22Rv1 (cell line): ENCODE data around the gene MTHFD1L.

ENCODE experiments used
- ZFX ChIP-seq: fragments of 450-650 bp; IDR thresholded peaks from 2 replicates; pipeline ENCODE4 v1.6.1; 2017; ENCODE audit warnings: antibody characterized with exemption, borderline replicate concordance
- TF ChIP-seq, protein P1 (sequence below): fragments of 450-650 bp; IDR thresholded peaks from 2 replicates; pipeline ENCODE4 v1.5.1; 2017; ENCODE audit warnings: mild to moderate bottlenecking

DNA sequence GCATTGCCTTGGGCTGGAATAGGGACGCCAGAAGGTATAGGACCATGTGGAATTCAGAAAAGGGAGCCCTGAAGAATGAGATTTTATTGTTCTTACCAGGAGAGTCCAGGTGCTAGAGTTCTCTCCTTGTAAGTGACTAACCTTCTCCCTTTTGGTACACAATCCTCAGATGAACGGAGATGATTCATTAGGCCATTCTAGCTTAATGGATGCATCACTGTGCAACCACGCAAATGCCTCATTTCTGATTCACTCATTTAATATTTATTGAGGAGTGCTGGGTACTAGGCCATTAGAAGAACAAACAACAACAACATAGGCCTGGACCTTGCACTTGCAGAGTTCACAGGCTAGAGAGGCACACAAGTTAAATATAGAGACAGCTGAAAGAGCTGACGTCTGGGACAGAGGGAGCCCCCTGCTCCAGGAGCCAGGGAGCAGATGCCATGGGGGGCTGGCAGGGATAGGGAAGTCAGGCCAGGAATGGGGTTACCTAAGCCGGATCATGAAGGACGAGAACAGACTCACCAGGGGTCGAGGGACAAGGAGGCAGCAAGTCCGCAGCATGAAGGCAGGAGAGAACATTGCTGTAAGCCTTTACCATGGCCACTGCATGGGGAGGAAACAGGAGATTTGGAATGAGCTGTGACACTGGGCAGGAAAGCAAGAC lies 194.7 kb downstream of the MTHFD1L start:
- TF ChIP-seq, protein P1, sequence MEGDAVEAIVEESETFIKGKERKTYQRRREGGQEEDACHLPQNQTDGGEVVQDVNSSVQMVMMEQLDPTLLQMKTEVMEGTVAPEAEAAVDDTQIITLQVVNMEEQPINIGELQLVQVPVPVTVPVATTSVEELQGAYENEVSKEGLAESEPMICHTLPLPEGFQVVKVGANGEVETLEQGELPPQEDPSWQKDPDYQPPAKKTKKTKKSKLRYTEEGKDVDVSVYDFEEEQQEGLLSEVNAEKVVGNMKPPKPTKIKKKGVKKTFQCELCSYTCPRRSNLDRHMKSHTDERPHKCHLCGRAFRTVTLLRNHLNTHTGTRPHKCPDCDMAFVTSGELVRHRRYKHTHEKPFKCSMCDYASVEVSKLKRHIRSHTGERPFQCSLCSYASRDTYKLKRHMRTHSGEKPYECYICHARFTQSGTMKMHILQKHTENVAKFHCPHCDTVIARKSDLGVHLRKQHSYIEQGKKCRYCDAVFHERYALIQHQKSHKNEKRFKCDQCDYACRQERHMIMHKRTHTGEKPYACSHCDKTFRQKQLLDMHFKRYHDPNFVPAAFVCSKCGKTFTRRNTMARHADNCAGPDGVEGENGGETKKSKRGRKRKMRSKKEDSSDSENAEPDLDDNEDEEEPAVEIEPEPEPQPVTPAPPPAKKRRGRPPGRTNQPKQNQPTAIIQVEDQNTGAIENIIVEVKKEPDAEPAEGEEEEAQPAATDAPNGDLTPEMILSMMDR, result no peak
- TF ChIP-seq ZFX, result no peak
